GM12878 (cell line): Measurements from ENCODE around the gene HINT3. TPM values are rescaled to one million over a fixed set of nuclear protein-coding genes. Genes with fewer than 3 reads are reported as not detected.

ENCODE experiments used
- ATAC-seq: fragments of 200-7000 bp; cut with Tn5 transposase; 3 replicates; pipeline ENCODE4 v1.9.1; 2020; ENCODE audit warnings: mild to moderate bottlenecking, moderate library complexity
- BruUV-seq: library from RNA; stranded (reverse); fragments of 400-500 nt; replicated peaks from 2 replicates; lab custom pipeline; 2021; lab: Mats Ljungman, UMichigan
- CTCF ChIA-PET: fragments of 300-600 bp; sonication (Branson Sonifier 250); formaldehyde crosslinking; extraction: SDS; loops from one replicate; lab custom pipeline; 2021; ENCODE audit warnings: inconsistent platforms; lab: Yijun Ruan, JAX
- POLR2A ChIA-PET: fragments of 350-600 bp; formaldehyde crosslinking; extraction: SDS; loops from one replicate; lab custom pipeline; 2021; ENCODE audit warnings: inconsistent platforms; lab: Charles Lee
- RAD21 ChIA-PET: fragments of 300-600 bp; sonication (Branson Sonifier 250); formaldehyde crosslinking; loops from one replicate; lab custom pipeline; 2023; ENCODE audit warnings: antibody characterized with exemption; ENCODE audit not compliant: unreplicated experiment; lab: Charles Lee
- SMC1A ChIA-PET: fragments of 300-600 bp; sonication (Branson Sonifier 250); formaldehyde crosslinking; loops from one replicate; lab custom pipeline; 2023; ENCODE audit not compliant: unreplicated experiment, uncharacterized antibody; lab: Charles Lee
- DNase-seq: peaks from one replicate; pipeline ENCODE4 v3.0.0-alpha.2; 2011; ENCODE audit warnings: low read depth, low spot score
- FAIRE-seq: peaks from 3 replicates; lab custom pipeline; 2011; peaks lifted over from hg19 to GRCh38; lab: Jason Lieb, UNC
- H2AFZ ChIP-seq: 2 replicates; pipeline ENCODE4 v1.6.0; 2011; ENCODE audit warnings: low read depth, low read length, control low read depth; ENCODE audit not compliant: control insufficient read depth
- H3K27ac ChIP-seq: 2 replicates; pipeline ENCODE4 v1.5.1; 2011; ENCODE audit warnings: control low read depth; ENCODE audit not compliant: control insufficient read depth, insufficient read depth
- H3K27me3 ChIP-seq, 2 experiments: replicated peaks in 1 of 2; 2 replicates each; pipeline versions ENCODE4 v1.6.0 to v1.6.1; 2011; ENCODE audit warnings: low read length in 1 of 2; ENCODE audit not compliant: control insufficient read depth in 2 of 2, insufficient read depth in 2 of 2
- H3K36me3 ChIP-seq, 2 experiments: 2 replicates each; pipeline ENCODE4 v1.5.1; 2011; ENCODE audit warnings: low read length in 1 of 2; ENCODE audit not compliant: control insufficient read depth in 2 of 2, insufficient read depth in 2 of 2
- H3K4me1 ChIP-seq: 2 replicates; pipeline ENCODE4 v1.6.1; 2011; ENCODE audit warnings: mild to moderate bottlenecking, low read length, moderate library complexity, mixed read lengths; ENCODE audit not compliant: control insufficient read depth, insufficient read depth
- H3K4me2 ChIP-seq: 2 replicates; pipeline ENCODE4 v1.6.0; 2011; ENCODE audit warnings: control low read depth; ENCODE audit not compliant: control insufficient read depth, insufficient read depth
- H3K4me3 ChIP-seq: fragments of 200-600 bp; sonication (generic); 2 replicates; pipeline ENCODE4 v1.5.1; 2016
- H3K79me2 ChIP-seq: 2 replicates; pipeline ENCODE4 v1.6.0; 2011; ENCODE audit warnings: low read length; ENCODE audit not compliant: control insufficient read depth, insufficient read depth
- H3K9ac ChIP-seq: 2 replicates; pipeline ENCODE4 v1.8.0; 2011; ENCODE audit warnings: low read length, control low read depth, mixed read lengths; ENCODE audit not compliant: control insufficient read depth, insufficient read depth
- H3K9me3 ChIP-seq: replicated peaks from 3 replicates; pipeline ENCODE4 v1.5.1; 2011; ENCODE audit warnings: mild to moderate bottlenecking, low read length; ENCODE audit not compliant: control insufficient read depth, insufficient read depth
- H4K20me1 ChIP-seq: 2 replicates; pipeline ENCODE4 v1.6.0; 2011; ENCODE audit not compliant: control insufficient read depth, insufficient read depth
- CEBPB ChIP-seq, 2 experiments: fragments of 150-350 bp in 1 of 2; IDR thresholded peaks; 2 replicates each; pipeline ENCODE4 v1.6.1; 2012 to 2014; ENCODE audit warnings: low read depth in 2 of 2, low read length in 2 of 2, borderline replicate concordance in 1 of 2, inconsistent platforms in 1 of 2
- IKZF2 ChIP-seq, 2 experiments: fragments of 450-650 bp; IDR thresholded peaks; 2 replicates each; pipeline ENCODE4 v1.6.1; 2017; ENCODE audit warnings: mild to moderate bottlenecking in 2 of 2, moderate library complexity in 2 of 2
- NFIC ChIP-seq: IDR thresholded peaks from 2 replicates; pipeline ENCODE4 v1.6.1; 2012; ENCODE audit warnings: low read depth, mild to moderate bottlenecking, inconsistent platforms, low read length, moderate library complexity
- POLR2AphosphoS2 ChIP-seq: IDR thresholded peaks from 2 replicates; pipeline ENCODE4 v1.6.1; 2011; ENCODE audit warnings: low read depth, mild to moderate bottlenecking, low read length, improper control_type of control experiment, moderate library complexity
- TBL1XR1 ChIP-seq: IDR thresholded peaks from 2 replicates; pipeline ENCODE4 v1.6.1; 2012; ENCODE audit warnings: low read depth, low read length, improper control_type of control experiment
- WGBS: methylation state at CpG from one replicate; pipeline ENCODE4 v1.1.6; 2016; ENCODE audit warnings: low lambda C conversion rate; ENCODE audit not compliant: insufficient replicate concordance, insufficient coverage; ENCODE audit errors: missing lambda C conversion rate; 5-methylcytosine and 5-hydroxymethylcytosine counted together
- in situ Hi-C: fragments of 300-500 bp; cut with MboI; formaldehyde crosslinking; loops from 9 replicates; pipeline ENCODE4 v1.14.3; 2018; ENCODE audit warnings: mixed read lengths
- intact Hi-C: fragments of 100-400 bp; cut with micrococcal nuclease; formaldehyde crosslinking; loops from one replicate; pipeline ENCODE4 v1.14.2; 2022; ENCODE audit not compliant: unreplicated experiment
- polyA plus RNA-seq, 11 experiments: library from polyadenylated mRNA; depleted of rRNA in 4 of 11; unstranded in 6 of 11; stranded (reverse) in 5 of 11; fragments of >200 nt; fragmentation: Nextera tagmentation in 4 of 11; fragmentation: Illumina TruSeq in 1 of 11; extraction: Ambion mirVana in 4 of 11; extraction: Trizol in 1 of 11; gene quantifications; 1 replicate in 1 of 11; 2 replicates in 10 of 11; pipeline versions ENCODE4 v1.2.1 to v1.2.3, GENCODE V29; 2011 to 2016; ENCODE audit warnings: inconsistent platforms in 2 of 11, missing spikeins in 2 of 11, low read depth in 1 of 11
- total RNA-seq, 4 experiments: library from RNA; depleted of rRNA in 3 of 4; stranded (reverse); fragments of >200 nt in 3 of 4; fragmentation: Illumina TruSeq in 1 of 4; extraction: Trizol in 1 of 4; gene quantifications; 2 replicates each; pipeline versions ENCODE4 v1.2.1 to v1.2.3, GENCODE V29; 2013 to 2021
- TF ChIP-seq, protein P1 (sequence below): IDR thresholded peaks from 2 replicates; pipeline ENCODE4 v1.6.1; 2012; ENCODE audit warnings: low read depth, low read length, improper control_type of control experiment
- TF ChIP-seq, protein P2 (sequence below): fragments of 450-650 bp; IDR thresholded peaks from 2 replicates; pipeline ENCODE4 v1.6.1; 2017; ENCODE audit warnings: borderline replicate concordance

Gene HINT3
- total and polyA plus RNA-seq, 10 of the 15 experiments (the other 5 are each of a cell fraction or from before 2014, with no cell fraction given): 0.72 to 9.1 (median 5.4) TPM

DNA sequence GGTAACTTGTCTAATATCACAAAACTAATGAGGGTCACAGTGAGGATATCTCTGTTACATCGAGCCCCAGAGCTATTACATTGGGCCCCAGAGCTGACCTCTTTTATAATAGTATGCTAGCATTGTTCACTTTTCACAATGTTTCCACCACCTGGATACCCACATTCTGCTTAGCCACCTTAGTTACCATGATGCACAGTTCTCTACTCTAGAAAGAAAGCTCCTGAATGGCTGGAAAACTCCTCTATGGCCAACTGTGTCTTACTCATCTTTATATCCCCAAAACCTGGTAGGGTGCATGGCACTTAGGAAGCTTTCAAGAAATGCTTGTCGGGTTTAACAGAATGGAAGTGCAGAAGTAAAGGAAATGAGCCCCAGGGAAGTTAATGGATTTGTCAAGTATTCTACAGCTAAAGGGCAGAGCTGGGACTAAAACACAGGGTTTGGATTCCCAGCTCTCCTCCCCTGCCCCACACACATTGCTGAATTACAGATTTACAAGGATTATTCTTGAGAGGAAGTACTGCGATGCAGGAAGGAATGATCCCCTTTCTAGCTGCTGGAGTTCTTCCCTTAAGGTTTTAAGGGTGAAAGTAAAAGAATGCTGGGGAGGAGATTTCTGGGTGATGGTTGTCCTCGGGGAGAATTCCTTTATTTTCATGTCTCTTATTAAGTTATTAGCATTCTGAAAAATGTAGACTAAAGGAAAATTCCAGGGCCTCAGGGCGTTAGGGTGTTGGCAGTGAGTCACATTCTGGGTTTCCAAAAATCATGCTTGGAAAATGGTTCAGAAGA lies 16.1 kb upstream of the HINT3 start (continued):
- TF ChIP-seq POLR2AphosphoS2: no peak

DNA sequence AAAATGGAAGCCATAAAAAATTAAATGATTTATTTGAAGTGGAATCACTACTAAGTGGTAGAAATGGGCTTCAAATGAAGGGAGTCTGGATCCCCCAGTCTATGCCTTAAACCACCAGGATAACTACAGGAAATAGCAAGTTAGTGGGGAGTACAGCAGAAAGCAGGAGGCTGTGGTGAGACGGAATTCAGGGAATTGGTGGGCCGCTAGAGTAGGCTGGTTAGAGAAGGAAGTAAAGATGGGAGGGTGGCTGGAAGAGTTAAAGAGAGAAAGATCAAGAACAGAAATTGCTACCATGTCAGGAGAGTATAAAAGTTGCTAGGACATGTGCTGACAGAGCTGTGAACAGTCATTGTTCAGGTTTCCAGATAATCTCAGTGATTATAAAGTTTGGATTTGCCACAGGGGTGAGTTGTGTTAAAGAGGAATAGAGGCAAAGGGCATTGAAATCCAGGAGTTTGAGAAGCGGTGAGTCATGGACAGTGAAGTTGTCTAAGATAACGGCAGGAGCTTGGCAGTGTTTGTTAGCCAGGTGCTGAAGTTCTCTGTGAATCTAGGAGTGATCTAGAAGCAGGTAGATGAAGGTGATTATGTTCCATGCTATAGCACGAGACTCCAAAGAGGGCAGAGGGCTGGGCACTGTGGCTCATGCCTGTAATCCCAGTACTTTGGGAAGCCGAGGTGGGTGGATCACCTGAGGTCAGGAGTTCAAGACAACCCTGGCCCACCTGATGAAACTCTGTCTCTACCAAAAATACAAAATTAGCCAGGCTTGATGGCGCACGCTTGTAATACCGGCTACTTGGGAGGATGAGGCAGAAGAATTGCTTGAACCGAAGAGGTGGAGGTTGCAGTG lies 13.7 kb upstream of the HINT3 start:
- DNase-seq (no peak), FAIRE-seq (no peak), ATAC-seq (no peak)
- H4K20me1 ChIP-seq: no peaks in the 10 kb centered on the region
- no peaks in the 10 kb centered on the region for H3K36me3 ChIP-seq
- TF ChIP-seq TBL1XR1 (no peak), CEBPB (IDR thresholded peaks at IDR 0.05; ENCODE audit: borderline replicate concordance in 1 of 2, low read depth in 2 of 2, low read length in 2 of 2) (no peak), NFIC (no peak), IKZF2 (IDR thresholded peaks at IDR 0.05) (no peak)
- TF ChIP-seq, protein P1, sequence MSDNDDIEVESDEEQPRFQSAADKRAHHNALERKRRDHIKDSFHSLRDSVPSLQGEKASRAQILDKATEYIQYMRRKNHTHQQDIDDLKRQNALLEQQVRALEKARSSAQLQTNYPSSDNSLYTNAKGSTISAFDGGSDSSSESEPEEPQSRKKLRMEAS: no peak
- TF ChIP-seq, protein P2, sequence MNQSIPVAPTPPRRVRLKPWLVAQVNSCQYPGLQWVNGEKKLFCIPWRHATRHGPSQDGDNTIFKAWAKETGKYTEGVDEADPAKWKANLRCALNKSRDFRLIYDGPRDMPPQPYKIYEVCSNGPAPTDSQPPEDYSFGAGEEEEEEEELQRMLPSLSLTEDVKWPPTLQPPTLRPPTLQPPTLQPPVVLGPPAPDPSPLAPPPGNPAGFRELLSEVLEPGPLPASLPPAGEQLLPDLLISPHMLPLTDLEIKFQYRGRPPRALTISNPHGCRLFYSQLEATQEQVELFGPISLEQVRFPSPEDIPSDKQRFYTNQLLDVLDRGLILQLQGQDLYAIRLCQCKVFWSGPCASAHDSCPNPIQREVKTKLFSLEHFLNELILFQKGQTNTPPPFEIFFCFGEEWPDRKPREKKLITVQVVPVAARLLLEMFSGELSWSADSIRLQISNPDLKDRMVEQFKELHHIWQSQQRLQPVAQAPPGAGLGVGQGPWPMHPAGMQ: no peak
- no peak overlapping the region for H3K9ac ChIP-seq
- intact Hi-C loops: no loop called here
- ChIA-PET SMC1A (interaction anchor here (0.6 to 1.4 kb wide), 3 partner anchors 29 to 1923 kb away, joined by 3 read pairs; no protein-coding TSS in a partner anchor), POLR2A (no interaction called here), RAD21 (interaction anchor here (0.9 to 1.6 kb wide), 2 partner anchors 10 to 151 kb away, joined by 3 to 6 read pairs; no protein-coding TSS in a partner anchor), CTCF (interaction anchor here (0.9 to 3.1 kb wide), 4 partner anchors 11 to 86 kb away, joined by 3 to 10 read pairs (median 6); partner anchors contain the start of gene HINT3)
- no peaks in the 10 kb centered on the region for H3K79me2 ChIP-seq
- in situ Hi-C loops: no loop called here
- no peak overlapping the region for H2AFZ ChIP-seq
- H3K27ac ChIP-seq: no peak overlapping the region
- no peaks in the 10 kb centered on the region for H3K27me3 ChIP-seq
- WGBS: 67% methylated on average over 10 of the region's 10 CpGs
- H3K4me1 ChIP-seq: no peaks in the 10 kb centered on the region
- H3K9me3 ChIP-seq: no peaks in the 10 kb centered on the region
- no peak overlapping the region for H3K4me3 ChIP-seq
- no TSS peak for BruUV-seq
- H3K4me2 ChIP-seq: no peak overlapping the region
